H1 (cell line): ENCODE results near the gene CFAP100. TPM values are rescaled to one million over a fixed set of nuclear protein-coding genes. Genes with fewer than 3 reads are reported as not detected.

ENCODE experiments used
- CTCF ChIA-PET: fragments of 300-600 bp; sonication (Branson Sonifier 250); formaldehyde crosslinking; loops from one replicate; lab custom pipeline; 2021; ENCODE audit not compliant: partially characterized antibody; lab: Charles Lee
- POLR2A ChIA-PET: fragments of 300-600 bp; sonication (Branson Sonifier 250); formaldehyde crosslinking; loops from one replicate; lab custom pipeline; 2021; ENCODE audit warnings: inconsistent platforms; ENCODE audit not compliant: partially characterized antibody; lab: Charles Lee
- DNase-seq, 2 experiments: peaks; one replicate each; pipeline versions ENCODE4 v3.0.0 to v3.0.0-alpha.2; 2010 to 2022; ENCODE audit warnings: low spot score in 2 of 2, low read depth in 1 of 2, mixed read lengths in 1 of 2
- FAIRE-seq: peaks from 2 replicates; lab custom pipeline; 2011; peaks lifted over from hg19 to GRCh38; lab: Jason Lieb, UNC
- H2AFZ ChIP-seq: 2 replicates; pipeline ENCODE4 v1.8.1; 2012; ENCODE audit warnings: low read length, inconsistent platforms
- H2AK5ac ChIP-seq: 2 replicates; pipeline ENCODE4 v1.6.1; 2013; ENCODE audit warnings: low read depth, low read length
- H2BK120ac ChIP-seq: replicated peaks from 2 replicates; pipeline ENCODE3; 2013; ENCODE audit warnings: low read depth, low read length, inconsistent platforms
- H2BK12ac ChIP-seq: 2 replicates; pipeline ENCODE4 v1.6.1; 2013; ENCODE audit warnings: low read depth, low read length
- H2BK15ac ChIP-seq: 2 replicates; pipeline ENCODE4 v1.6.1; 2013; ENCODE audit warnings: low read length
- H2BK20ac ChIP-seq: 2 replicates; pipeline ENCODE4 v1.6.1; 2013; ENCODE audit warnings: low read length
- H2BK5ac ChIP-seq: 2 replicates; pipeline ENCODE4 v1.6.1; 2013; ENCODE audit warnings: low read depth, low read length
- H3K14ac ChIP-seq: 2 replicates; pipeline ENCODE4 v1.6.1; 2013; ENCODE audit warnings: inconsistent platforms; ENCODE audit not compliant: insufficient read length
- H3K18ac ChIP-seq: 2 replicates; pipeline ENCODE4 v1.6.1; 2013; ENCODE audit warnings: low read length; ENCODE audit errors: extremely low read depth
- H3K23ac ChIP-seq: 2 replicates; pipeline ENCODE4 v1.6.1; 2013; ENCODE audit warnings: inconsistent platforms; ENCODE audit not compliant: insufficient read length
- H3K23me2 ChIP-seq: 2 replicates; pipeline ENCODE4 v1.6.1; 2013; ENCODE audit warnings: low read depth, low read length
- H3K27ac ChIP-seq: 2 replicates; pipeline ENCODE4 v1.6.1; 2011; ENCODE audit warnings: low read depth, low read length, inconsistent platforms
- H3K27me3 ChIP-seq, 4 experiments: replicated peaks in 1 of 4; 1 replicate in 1 of 4; 2 replicates in 3 of 4; pipeline versions ENCODE4 v1.6.1 to v1.8.1; 2011 to 2013; ENCODE audit warnings: low read length in 3 of 4, mild to moderate bottlenecking in 3 of 4, inconsistent platforms in 2 of 4, mixed read lengths in 2 of 4, moderate library complexity in 1 of 4; ENCODE audit not compliant: control insufficient read depth in 3 of 4, insufficient read depth in 3 of 4; ENCODE audit errors: extremely low read depth in 1 of 4
- H3K36me3 ChIP-seq, 4 experiments: 2 replicates each; pipeline versions ENCODE4 v1.6.1 to v1.8.1; 2011 to 2013; ENCODE audit warnings: mild to moderate bottlenecking in 4 of 4, low read length in 3 of 4, moderate library complexity in 2 of 4, control low read depth in 1 of 4, inconsistent platforms in 1 of 4; ENCODE audit not compliant: insufficient read depth in 4 of 4, control insufficient read depth in 2 of 4
- H3K4ac ChIP-seq: replicated peaks from 2 replicates; pipeline ENCODE3; 2013; ENCODE audit warnings: low read length, low read depth, mixed read lengths, inconsistent platforms; ENCODE audit not compliant: insufficient read length
- H3K4me1 ChIP-seq, 4 experiments: replicated peaks in 1 of 4; 1 replicate in 1 of 4; 2 replicates in 3 of 4; pipeline versions ENCODE4 v1.6.1 to v1.8.1; 2011 to 2013; ENCODE audit warnings: low read length in 3 of 4, inconsistent platforms in 2 of 4, mixed read lengths in 1 of 4; ENCODE audit not compliant: insufficient read depth in 4 of 4, control insufficient read depth in 3 of 4
- H3K4me2 ChIP-seq, 2 experiments: 2 replicates each; pipeline versions ENCODE4 v1.6.1 to v1.8.1; 2011 to 2013; ENCODE audit warnings: low read depth in 2 of 2, low read length in 2 of 2, control low read depth in 1 of 2, inconsistent platforms in 1 of 2, mild to moderate bottlenecking in 1 of 2; ENCODE audit not compliant: insufficient read depth in 1 of 2
- H3K4me3 ChIP-seq, 4 experiments: fragments of 200-600, 300-600 bp in 1 of 4; sonication (generic), shearing (Covaris generic), sonication (Bioruptor Twin) in 1 of 4; 2 replicates each; pipeline versions ENCODE4 v1.5.1 to v1.8.1; 2011 to 2016; ENCODE audit warnings: low read length in 4 of 4, low read depth in 3 of 4, control low read depth in 2 of 4, inconsistent platforms in 2 of 4, mild to moderate bottlenecking in 2 of 4, mixed read lengths in 1 of 4, moderate library complexity in 1 of 4; ENCODE audit not compliant: insufficient read depth in 2 of 4; ENCODE audit errors: extremely low read depth in 1 of 4
- H3K56ac ChIP-seq: replicated peaks from 2 replicates; pipeline ENCODE3; 2013; ENCODE audit warnings: low read depth, mild to moderate bottlenecking, mixed read lengths, low read length, inconsistent platforms; ENCODE audit not compliant: insufficient read length
- H3K79me1 ChIP-seq: 2 replicates; pipeline ENCODE4 v1.6.1; 2013; ENCODE audit warnings: low read depth, low read length, control low read depth
- H3K79me2 ChIP-seq, 2 experiments: 2 replicates each; pipeline versions ENCODE4 v1.6.1 to v1.8.1; 2012 to 2013; ENCODE audit warnings: low read length in 2 of 2, mild to moderate bottlenecking in 2 of 2, inconsistent platforms in 1 of 2; ENCODE audit not compliant: insufficient read depth in 2 of 2, control insufficient read depth in 1 of 2
- H3K9ac ChIP-seq, 4 experiments: replicated peaks in 1 of 4; 1 replicate in 1 of 4; 2 replicates in 3 of 4; pipeline versions ENCODE4 v1.6.1 to v1.8.1; 2011 to 2013; ENCODE audit warnings: low read depth in 3 of 4, low read length in 3 of 4, control low read depth in 2 of 4, mild to moderate bottlenecking in 2 of 4, moderate library complexity in 2 of 4, inconsistent platforms in 1 of 4; ENCODE audit errors: extremely low read depth in 1 of 4
- H3K9me3 ChIP-seq, 2 experiments: 2 replicates each; pipeline versions ENCODE4 v1.6.1 to v1.8.1; 2012 to 2013; ENCODE audit warnings: mild to moderate bottlenecking in 2 of 2, moderate library complexity in 2 of 2, control low read depth in 1 of 2, inconsistent platforms in 1 of 2, low read depth in 1 of 2, low read length in 1 of 2, mixed read lengths in 1 of 2; ENCODE audit not compliant: insufficient read depth in 2 of 2
- H4K20me1 ChIP-seq, 2 experiments: replicated peaks in 1 of 2; 2 replicates each; pipeline versions ENCODE3 to v1.8.1; 2011 to 2013; ENCODE audit warnings: inconsistent platforms in 2 of 2, low read length in 2 of 2, mild to moderate bottlenecking in 1 of 2; ENCODE audit not compliant: insufficient read depth in 2 of 2, control insufficient read depth in 1 of 2
- H4K5ac ChIP-seq: 2 replicates; pipeline ENCODE4 v1.6.1; 2013; ENCODE audit warnings: low read length, low read depth, mixed read lengths, inconsistent platforms; ENCODE audit not compliant: insufficient read length
- H4K8ac ChIP-seq: 2 replicates; pipeline ENCODE4 v1.8.0; 2013; ENCODE audit warnings: mild to moderate bottlenecking, moderate library complexity, low read length, inconsistent platforms; ENCODE audit not compliant: insufficient read depth; ENCODE audit errors: extremely low read depth
- H4K91ac ChIP-seq: replicated peaks from 2 replicates; pipeline ENCODE3; 2013; ENCODE audit warnings: low read length, mixed read lengths, inconsistent platforms; ENCODE audit not compliant: insufficient read length
- CTBP2 ChIP-seq: IDR thresholded peaks from 2 replicates; pipeline ENCODE4 v1.7.0; 2011; ENCODE audit warnings: borderline replicate concordance, mild to moderate bottlenecking, moderate library complexity, mixed read lengths, low read length; ENCODE audit not compliant: insufficient read depth, insufficient read length
- FOSL1 ChIP-seq: IDR thresholded peaks from 2 replicates; pipeline ENCODE4 v1.6.1; 2011; ENCODE audit warnings: mild to moderate bottlenecking, low read depth, low read length, moderate library complexity; ENCODE audit not compliant: insufficient read depth
- HDAC6 ChIP-seq: IDR thresholded peaks from one replicate; pipeline ENCODE4 v1.7.1; 2012; ENCODE audit warnings: low read depth, mild to moderate bottlenecking, inconsistent platforms, low read length, moderate library complexity
- PHF8 ChIP-seq: fragments of 200-600 bp; sonication (generic); conservative IDR thresholded peaks from 2 replicates; pipeline ENCODE4 v1.7.1; 2012; ENCODE audit warnings: low read depth, mild to moderate bottlenecking, inconsistent platforms, low read length, moderate library complexity
- SIN3A ChIP-seq, 2 experiments: IDR thresholded peaks in 1 of 2; conservative IDR thresholded peaks in 1 of 2; 2 replicates each; pipeline ENCODE4 v1.6.1; 2011 to 2012; ENCODE audit warnings: low read length in 2 of 2, improper control_type of control experiment in 1 of 2, low read depth in 1 of 2, mild to moderate bottlenecking in 1 of 2
- TBP ChIP-seq: IDR thresholded peaks from 2 replicates; pipeline ENCODE4 v1.6.1; 2011; ENCODE audit warnings: low read depth, low read length, improper control_type of control experiment
- WGBS, 2 experiments: shearing (Covaris generic) in 1 of 2; methylation state at CpG; one replicate each; pipeline versions ENCODE4 v1.1.6 to v1.1.7; 2013 to 2015; ENCODE audit warnings: low lambda C conversion rate in 2 of 2, mixed read lengths in 2 of 2, inconsistent platforms in 1 of 2, low coverage in 1 of 2, missing lambda C conversion rate in 1 of 2; ENCODE audit not compliant: insufficient replicate concordance in 2 of 2, insufficient coverage in 1 of 2, insufficient read length in 1 of 2; ENCODE audit errors: extremely low coverage in 1 of 2, missing lambda C conversion rate in 1 of 2; 5-methylcytosine and 5-hydroxymethylcytosine counted together
- polyA plus RNA-seq, 7 experiments: library from polyadenylated mRNA; depleted of rRNA in 3 of 7; stranded (reverse) in 5 of 7; unstranded in 2 of 7; fragments of >200 nt in 5 of 7; fragments of 200-250 nt in 2 of 7; gene quantifications; 1 replicate in 5 of 7; 2 replicates in 1 of 7; 4 replicates in 1 of 7; pipeline versions ENCODE4 v1.2.1 to v1.2.3, GENCODE V29; 2011 to 2013; ENCODE audit warnings: missing spikeins in 2 of 7, mixed read lengths in 2 of 7
- total RNA-seq: library from RNA; stranded (reverse); fragmentation: NEBNext Ultra II Directional; extraction: Animal tissue kit (Norgen Biotek cat#: 25700); gene quantifications from 2 replicates; pipeline ENCODE4 v1.2.1, GENCODE V29; 2021
- TF ChIP-seq, protein P1 (sequence below): IDR thresholded peaks from 2 replicates; pipeline ENCODE4 v1.6.1; 2011; ENCODE audit warnings: low read depth, mild to moderate bottlenecking, low read length; ENCODE audit not compliant: insufficient read depth

The CFAP100 gene
- total and polyA plus RNA-seq, 2 of the 8 experiments (the other 6 are each of a cell fraction or from before 2014, with no cell fraction given): 0.17 TPM; not detected in 1

DNA sequence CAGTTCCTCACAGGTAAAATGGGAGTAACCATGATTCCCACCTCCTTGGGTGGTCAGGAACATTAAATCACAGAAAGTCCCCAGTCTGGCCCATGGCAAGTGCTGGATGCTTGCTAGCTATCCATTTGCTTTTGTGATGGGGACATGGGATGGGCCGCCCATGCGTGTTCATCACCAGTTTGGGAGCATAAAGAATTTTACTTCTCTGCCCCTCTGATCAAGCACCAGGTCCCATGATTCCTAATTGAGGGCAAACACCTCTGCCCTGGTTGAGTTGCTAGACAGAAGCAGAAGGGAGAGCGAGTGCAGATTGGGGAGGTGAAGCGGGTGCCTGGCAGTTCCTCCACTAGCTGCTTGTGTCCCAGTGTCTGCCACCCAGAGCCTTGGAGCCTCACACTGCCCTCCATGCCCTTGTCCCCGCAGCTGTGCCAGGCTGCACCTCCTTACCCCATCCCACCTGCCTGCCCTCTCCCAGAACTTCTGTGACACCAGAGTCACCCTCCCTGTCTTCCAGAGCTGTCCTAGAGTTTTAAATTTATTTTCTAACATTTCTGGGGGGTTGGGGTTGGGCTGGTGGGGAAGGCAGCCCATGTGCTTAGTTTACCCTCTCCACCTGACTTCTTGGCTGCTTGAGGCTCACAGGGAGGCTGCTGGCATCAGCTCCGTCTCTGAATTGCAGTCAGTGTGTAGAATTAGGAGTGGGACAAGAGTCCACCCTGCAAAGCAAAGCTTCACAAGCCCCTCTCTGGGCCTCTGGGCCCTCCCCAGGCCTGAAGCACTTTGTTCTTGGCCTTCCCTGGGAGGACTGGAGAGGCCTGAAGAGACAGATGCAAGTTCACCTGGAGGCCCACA lies 18.4 kb downstream of the CFAP100 start:
- no peak overlapping the region for H3K23ac ChIP-seq
- CTCF ChIA-PET: interaction anchor here (0.9 to 1.2 kb wide), 3 partner anchors 11 to 279 kb away, joined by 3 read pairs; no protein-coding TSS in a partner anchor
- no peak overlapping the region for H2BK120ac ChIP-seq
- no peak overlapping the region for H4K8ac ChIP-seq
- H3K27ac ChIP-seq: no peak overlapping the region
- H2AK5ac ChIP-seq: no peak overlapping the region
- 0 out of 2 replicates have a peak overlapping the region, but pooled peaks have one; percentile 50 for H2BK12ac ChIP-seq
- no peak overlapping the region for H4K5ac ChIP-seq
- FAIRE-seq (no peak), DNase-seq (no peak)
- no peaks in the 10 kb centered on the region for H3K27me3 ChIP-seq
- H3K9ac ChIP-seq: no peak overlapping the region
- no peak overlapping the region for H2AFZ ChIP-seq
- peak overlapping the region; percentile 72; the same call in 1 of the 2 replicates for H2BK15ac ChIP-seq
- H3K4me1 ChIP-seq: peaks cover 0 to 6% (median 5%) of the 10 kb centered on the region in 4 experiments; a peak in 4 of 7 replicates
- H2BK5ac ChIP-seq: no peak overlapping the region
- H3K14ac ChIP-seq: no peak overlapping the region
- H2BK20ac ChIP-seq: no peak overlapping the region; the same call in 1 of the 2 replicates
- H3K4ac ChIP-seq: no peak overlapping the region
- no peaks in the 10 kb centered on the region for H3K23me2 ChIP-seq
- no peaks in the 10 kb centered on the region for H4K20me1 ChIP-seq
- H3K36me3 ChIP-seq: no peaks in the 10 kb centered on the region
- H4K91ac ChIP-seq: no peak overlapping the region
- POLR2A ChIA-PET: interaction anchor here (2.2 kb wide), 1 partner anchor 10 kb away, joined by 5 read pairs; no protein-coding TSS in a partner anchor
- H3K4me3 ChIP-seq: no peak overlapping the region
- 89% methylated on average over 5 of the region's 6 CpGs; no CpG with 5 or more reads in 1 of the 2 experiments for WGBS, 2 experiments
- no peaks in the 10 kb centered on the region for H3K79me2 ChIP-seq
- H3K56ac ChIP-seq: no peak overlapping the region
- no peaks in the 10 kb centered on the region for H3K9me3 ChIP-seq
- no peaks in the 10 kb centered on the region for H3K79me1 ChIP-seq
- H3K4me2 ChIP-seq: no peak overlapping the region
- H3K18ac ChIP-seq: no peak overlapping the region
- no peak for TF ChIP-seq TBP
- TF ChIP-seq HDAC6: no peak
- TF ChIP-seq, protein P1, sequence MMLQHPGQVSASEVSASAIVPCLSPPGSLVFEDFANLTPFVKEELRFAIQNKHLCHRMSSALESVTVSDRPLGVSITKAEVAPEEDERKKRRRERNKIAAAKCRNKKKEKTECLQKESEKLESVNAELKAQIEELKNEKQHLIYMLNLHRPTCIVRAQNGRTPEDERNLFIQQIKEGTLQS: no peak
- no peak for TF ChIP-seq FOSL1
- no peak for TF ChIP-seq CTBP2
- no peak for TF ChIP-seq SIN3A (conservative IDR thresholded peaks at IDR 0.05 in 1 of 2, IDR thresholded peaks at IDR 0.05 in 1 of 2; ENCODE audit: low read depth in 1 of 2, low read length in 2 of 2)
- no peak for TF ChIP-seq PHF8
